Activated CD4-positive, CD25-positive, alpha-beta regulatory T cell treated with anti-CD3 and anti-CD28 coated beads, Interleukin-2, amount 50 U/mL, for 24 hours (primary cell): ENCODE measurements around the gene CEP131.
A peak's percentile ranks its signal among the peaks of the same experiment; 100 is the strongest.

Experiments
- ATAC-seq, 2 donors: fragments of 150-1000 bp; cut with Tn5 transposase; one replicate each; pipeline ENCODE4 v1.10.0; 2021; ENCODE audit warnings: mild to moderate bottlenecking in 1 of 2, moderate library complexity in 1 of 2

The CEP131 gene

DNA sequence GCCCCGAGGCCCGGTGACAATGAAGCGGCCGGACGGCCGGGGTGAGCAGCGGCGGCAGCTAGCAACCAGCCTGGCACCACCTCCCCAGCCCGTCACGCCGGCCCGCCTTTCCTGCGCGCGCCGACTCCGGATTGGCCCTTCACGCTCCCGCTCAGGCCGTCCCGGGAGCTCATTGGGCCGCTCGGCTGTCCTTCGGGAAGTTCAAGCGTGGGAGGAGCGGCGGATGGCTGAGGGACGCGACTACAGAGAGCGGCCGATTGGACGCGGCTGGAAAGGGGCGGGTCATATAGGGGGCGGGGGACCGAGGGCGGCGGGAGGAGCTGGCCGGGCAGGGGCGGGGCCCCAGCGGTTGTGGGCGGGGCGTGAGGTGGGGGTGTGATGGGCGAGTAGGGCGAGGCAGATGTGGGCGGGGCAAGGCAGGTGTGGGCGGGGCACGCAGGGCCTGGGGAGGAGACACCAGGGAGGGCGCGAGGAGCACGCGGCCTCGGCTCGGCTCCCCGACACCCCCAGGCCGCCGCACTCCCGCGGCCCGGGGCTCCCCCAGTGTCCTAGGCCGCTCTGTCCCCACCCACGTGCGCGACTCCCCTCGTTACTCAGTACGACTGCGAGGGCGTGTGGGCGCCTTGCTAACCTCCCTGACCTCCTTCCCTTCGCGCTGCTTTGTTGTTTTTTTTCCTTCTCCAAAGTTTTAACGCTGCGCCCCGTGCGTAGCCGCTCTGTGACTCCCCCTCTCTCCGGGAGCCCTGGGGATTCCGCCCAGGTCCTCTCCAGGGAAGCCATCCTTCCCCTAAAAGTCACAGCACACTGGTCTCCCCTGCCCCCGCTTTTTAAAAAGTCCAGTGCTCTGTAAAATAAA lies at the start of gene CEP131:
CEP131 (minus strand) TSS at position 60 of the 856 bp plus-strand sequence. CDS start 2,909 bp downstream, outside the sequence.
- ATAC-seq, result peak; percentile 98

DNA sequence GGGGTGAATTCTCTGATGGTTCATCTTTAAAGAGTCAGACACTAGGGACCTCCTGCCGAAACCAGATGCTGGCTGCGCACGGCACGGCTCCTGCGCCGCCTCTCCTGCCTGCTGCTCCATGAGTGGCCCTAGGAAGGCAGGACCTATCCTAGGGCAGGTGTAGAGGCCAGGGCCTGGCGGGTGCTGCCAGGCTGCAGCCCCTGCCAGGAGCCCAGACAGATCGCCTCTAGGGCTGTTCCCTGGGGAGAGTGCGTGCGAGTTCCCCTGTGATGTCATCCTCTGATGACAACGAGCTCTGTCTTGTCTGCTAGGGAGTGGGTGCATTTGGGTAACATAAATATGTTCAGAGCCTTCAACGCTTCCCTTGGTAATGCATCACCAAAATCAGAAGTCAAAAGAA lies 48.5 kb upstream of the CEP131 start:
- ATAC-seq, result no peak

DNA sequence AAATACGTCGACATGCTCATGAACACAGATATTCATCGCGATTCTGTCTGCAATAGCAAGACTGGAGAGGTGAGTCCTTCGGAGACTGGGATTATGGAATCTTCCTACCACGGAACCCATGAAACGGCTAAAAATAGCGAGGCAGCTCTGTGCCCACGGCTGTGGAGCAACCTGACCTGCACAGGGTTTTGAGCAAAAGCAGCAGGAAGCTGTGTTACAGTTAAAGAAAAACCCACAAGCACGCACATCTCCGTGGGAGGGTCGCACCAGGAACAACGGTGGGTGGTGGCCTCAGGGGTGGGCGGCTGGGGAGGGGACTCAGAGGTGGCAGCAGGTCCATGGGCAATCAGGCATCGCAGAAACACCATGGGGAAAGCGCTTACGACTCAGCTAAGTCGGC lies 47.5 kb upstream of the CEP131 start:
- ATAC-seq, result no peak

DNA sequence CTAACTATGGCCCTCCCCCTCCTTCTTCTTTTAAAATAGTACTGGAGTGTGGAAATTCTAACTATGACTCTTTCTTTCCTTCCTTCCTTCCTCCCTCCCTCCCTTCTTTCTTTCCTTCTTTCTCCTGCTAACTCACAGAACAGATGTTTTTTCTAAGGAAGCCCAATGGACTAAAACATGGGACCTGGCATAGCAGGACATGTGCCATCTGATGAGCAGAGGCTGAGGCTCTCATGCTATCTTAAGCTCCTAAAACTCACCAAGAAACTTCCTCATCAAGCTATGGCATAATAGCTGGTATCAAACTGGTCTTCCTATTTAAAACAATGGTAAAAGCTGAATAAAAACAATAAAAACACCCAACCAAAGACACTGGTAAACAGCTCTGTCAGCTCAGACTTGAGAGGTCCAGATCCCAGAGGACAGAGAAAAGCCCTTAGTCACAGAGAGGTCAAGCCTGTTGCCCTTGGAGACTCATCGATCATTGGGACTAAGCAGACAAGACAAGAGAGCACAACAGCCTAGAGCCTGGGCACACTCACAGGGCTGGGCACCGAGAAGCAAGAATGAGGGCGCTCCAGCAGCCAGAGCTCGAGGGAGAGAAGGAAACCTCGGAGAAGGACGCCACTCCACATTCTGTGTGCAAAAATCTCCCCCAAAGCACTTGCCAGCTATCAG lies 44.8 kb upstream of the CEP131 start:
- ATAC-seq, result no peak

DNA sequence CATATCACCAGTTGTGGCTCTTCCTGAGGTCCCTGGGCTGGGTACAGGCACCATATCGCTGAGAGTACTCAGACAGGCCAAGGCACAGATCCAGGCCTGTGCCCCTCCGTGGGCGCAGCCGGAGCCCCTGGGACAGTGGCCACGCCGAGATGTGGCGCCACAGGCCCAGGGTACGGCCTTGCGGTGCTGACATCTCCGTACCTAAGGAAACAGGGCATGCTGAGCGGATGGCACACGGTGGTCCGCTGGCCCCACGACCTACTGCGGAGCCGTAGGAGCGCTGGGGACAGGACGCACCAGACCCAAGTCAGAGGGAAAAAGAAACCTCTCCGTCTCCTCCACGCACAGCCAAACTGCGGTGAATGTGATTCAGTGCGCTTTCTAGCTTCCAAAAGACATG lies 42.8 kb upstream of the CEP131 start:
- ATAC-seq, result no peak

DNA sequence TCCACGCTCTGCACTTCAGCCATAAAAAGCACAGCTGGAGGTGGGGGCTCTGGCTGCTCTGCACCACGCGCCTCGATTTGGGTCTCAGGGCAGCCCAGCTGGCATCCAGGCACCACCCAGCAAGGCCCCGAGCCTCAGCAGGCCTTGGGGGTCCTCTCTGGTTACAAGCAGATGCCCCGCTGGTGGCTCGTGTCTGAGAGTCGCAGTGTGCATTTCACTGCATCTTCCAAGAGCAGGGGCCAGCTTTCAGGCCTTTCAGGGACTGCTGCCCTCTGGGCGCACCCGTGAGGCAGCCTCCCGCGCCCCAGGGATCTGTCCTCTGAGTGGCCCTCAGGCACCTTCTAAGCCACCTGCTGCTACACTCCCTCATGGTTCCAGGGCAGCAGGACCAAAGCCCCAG lies 41.9 kb upstream of the CEP131 start:
- no peak for ATAC-seq

DNA sequence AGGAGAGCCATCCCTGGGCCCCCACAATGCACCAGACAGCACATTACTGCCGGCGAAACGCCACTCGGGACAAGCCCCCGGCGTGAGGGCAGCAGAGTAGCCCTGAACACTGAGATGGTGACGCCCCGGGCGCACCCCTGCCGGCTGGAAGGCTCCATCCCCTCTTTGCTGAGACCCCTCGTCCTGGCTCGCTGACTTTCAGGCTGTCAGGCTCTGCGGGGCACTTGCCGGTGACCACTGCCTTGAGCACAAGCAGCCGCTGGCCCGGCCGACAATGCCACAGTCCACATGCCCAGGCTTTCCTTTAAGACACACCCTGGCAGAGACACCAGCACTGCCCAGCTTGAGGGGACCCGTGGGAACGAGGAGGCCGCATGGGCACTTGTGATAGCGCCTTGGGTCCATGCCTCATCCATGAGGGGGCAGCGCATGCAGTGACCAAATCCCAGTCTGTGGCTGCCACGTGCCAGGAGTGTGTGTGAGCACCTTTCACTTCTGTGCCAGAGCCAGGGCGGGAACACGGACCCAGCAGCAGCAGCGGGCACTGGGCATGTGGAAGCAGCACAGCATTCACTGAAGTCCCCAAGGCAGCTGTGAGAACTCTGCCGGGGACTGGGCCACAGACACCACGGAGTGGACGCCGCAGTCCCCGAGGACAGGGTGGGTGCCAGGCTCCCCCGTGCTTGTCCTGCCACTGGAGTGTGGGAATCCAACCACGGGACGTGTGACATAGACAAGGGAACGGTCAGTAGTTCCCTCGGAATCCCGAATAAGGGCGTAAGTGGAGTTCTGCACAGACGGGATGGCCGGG lies 40.8 kb upstream of the CEP131 start:
- ATAC-seq, result no peak

DNA sequence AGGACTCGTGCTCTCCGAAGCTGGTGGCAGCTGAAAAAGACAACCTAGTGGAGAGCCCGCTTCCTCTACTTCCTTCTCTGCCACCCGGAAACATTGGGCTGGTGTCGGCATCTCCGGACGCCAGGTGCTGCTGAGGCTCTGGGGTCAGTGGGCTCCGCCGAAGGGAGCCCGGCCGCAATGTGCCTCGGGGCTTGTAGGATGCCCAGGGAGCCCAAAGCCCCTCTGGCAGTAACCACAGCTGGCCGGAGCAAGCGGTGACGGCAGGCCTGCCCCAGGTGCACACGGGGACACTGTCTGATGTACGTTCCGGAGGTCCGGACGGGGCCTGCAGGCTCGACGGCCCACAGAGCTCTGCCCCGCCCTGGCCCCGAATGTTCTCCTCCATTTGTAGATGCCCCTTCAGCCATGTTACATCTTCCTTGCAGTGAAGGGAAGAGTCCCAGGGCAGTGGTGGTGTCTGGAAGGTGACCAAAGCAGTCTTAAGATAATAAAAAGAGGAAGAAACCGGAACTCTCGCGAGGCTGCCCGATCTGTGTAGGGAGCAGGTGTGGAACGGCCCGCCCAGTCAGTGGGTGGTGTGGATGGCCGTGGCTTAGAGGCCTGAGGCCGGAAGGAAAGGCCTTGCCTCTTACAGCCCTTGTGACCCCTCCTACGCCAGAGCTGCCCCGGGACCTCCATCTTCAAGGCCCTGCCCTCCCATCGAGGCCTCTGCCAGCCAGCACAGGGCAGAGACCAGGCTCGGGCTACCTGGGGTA lies 39.0 kb upstream of the CEP131 start:
- ATAC-seq, result no peak

DNA sequence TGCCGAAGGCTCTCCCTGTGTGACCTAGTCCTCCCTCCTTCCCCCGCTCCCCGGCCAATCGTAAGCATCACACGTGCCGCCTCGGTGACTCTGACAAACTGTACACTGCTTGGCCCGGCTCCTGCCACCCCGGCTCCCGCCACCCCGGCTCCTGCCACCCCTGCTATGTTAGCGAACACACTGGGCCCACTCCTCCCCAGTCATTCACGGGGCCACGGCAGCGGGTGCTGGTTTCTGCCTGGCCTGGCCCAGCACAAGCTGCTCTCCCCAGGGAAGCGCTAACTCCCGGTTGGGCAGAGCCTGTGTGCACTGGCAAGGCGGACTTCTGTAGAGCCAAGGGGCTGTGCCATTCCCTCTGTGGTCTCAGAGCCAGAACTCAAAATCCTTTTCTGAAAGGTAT lies 38.3 kb upstream of the CEP131 start:
- no peak for ATAC-seq

DNA sequence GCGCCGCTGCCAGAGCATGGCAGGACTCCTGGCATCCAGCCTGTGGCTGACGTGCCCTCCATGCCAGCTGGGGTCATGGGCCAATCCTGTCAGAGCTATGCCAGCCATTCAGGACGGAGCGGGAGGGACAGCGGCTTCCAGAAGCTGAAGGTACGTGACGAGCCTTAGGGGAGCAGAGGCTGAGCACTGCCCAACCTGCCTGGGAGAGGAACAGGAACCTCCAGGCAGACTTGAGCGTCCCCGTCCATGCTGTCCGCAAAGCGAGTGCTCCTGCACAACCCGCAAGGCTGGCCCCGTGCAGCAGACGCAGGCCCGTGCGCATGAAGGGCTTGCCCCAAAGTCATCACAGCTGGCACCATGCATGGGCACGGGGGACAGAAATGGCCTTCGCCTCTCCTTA lies 37.9 kb upstream of the CEP131 start:
- no peak for ATAC-seq

DNA sequence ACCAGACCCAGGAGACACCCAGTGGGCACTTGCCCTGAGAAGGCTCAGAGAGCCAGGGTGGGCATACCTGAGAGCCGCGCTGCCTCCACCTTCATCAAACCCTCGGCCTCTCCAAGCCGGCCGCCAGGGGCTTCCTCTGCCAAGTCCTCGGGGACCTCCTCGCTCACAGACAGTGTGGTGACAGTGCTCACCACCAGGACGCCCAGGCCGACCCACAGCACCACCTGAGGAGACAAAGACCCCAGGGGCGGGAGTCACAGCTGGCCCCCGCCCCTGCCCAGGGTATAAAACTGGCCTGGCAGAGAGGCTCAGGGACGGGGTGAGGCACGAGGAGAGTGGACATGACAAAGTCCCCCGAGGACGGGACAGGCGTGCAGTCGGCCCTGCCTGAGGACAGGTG lies 37.4 kb upstream of the CEP131 start:
- no peak for ATAC-seq

DNA sequence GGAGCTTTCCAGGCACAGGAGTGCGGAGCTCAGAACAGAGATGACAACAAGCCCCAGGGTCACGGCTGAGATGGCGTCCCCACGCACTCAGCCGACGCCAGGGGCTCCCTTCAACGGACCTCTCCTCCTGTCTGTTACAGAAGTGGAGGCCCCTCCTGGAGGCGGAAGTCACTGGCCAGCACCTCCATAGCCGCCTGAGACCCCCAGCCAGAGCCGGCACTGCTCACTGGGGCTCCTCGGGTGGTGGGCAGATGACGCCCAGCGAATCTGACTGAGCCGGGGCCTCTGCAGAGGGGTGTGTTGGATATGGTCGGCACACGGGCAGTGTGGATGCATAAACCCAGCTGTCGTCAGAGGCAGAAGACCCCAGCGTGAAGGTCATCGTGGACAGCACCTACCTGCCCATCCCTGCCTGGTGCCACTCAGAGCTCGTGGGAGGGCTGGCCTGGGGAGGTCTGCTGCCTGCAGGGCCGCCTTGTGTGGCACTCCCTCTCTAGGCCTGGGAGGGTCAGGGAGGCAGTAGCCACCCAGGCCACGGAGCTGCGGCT lies 36.4 kb upstream of the CEP131 start:
- no peak for ATAC-seq

DNA sequence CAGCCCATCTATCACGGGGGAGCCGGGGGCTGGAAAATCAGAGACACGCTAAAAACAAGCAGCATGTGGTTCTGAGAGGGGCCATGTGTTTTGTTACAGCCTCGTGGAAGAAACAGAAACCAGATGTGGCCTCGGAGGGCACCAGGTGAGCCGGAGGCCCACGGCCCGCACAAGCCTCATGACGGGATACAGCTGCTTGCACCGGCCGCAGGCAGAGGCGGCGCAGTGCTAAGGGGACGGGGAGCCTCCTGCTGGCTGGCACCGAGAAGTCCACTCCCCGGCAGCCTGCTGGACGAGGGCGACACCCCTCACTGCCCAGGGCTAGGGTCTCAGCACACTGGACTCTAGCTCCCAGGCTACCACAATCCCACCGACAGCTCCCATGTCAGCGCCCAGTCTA lies 35.5 kb upstream of the CEP131 start:
- ATAC-seq, result no peak

DNA sequence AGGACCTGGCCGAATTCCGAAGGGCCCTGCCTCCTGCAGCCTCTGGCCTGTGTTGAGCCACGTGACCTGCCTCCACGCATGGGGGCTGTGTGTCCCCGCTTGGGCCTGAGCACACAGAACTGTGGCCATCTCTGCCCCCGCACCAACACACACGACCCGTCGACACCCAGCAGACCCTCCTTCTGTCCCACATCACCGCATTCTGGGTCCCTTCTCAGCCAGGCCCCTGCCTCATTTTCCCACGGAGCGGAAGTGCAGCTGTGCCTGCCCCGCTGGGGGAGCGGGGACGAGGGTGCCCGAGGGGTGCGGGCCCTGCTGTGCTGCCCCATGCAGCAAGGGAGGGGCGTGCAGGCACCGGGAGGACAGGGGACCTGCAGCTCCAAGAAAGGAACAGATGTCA lies 34.8 kb upstream of the CEP131 start:
- ATAC-seq, result no peak

DNA sequence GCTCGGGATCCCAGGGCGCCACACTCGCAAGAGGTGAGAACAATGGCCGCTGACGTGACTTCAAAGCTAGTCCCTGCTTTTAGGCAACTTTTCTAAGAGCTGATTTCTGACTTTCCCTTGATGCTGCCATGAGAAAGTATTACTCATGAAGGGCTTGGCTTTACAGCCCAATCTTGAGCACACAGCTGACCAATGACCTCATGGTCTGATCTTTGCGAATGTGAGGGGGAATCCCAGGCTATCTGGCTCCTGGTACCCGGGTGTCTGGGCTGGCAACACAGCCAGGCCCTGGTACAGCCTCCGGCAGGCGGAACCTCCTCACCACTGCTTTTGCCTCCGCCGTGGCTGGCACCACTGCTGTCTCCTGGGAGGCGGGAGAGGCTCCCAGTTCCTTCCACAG lies 33.9 kb upstream of the CEP131 start:
- no peak for ATAC-seq

DNA sequence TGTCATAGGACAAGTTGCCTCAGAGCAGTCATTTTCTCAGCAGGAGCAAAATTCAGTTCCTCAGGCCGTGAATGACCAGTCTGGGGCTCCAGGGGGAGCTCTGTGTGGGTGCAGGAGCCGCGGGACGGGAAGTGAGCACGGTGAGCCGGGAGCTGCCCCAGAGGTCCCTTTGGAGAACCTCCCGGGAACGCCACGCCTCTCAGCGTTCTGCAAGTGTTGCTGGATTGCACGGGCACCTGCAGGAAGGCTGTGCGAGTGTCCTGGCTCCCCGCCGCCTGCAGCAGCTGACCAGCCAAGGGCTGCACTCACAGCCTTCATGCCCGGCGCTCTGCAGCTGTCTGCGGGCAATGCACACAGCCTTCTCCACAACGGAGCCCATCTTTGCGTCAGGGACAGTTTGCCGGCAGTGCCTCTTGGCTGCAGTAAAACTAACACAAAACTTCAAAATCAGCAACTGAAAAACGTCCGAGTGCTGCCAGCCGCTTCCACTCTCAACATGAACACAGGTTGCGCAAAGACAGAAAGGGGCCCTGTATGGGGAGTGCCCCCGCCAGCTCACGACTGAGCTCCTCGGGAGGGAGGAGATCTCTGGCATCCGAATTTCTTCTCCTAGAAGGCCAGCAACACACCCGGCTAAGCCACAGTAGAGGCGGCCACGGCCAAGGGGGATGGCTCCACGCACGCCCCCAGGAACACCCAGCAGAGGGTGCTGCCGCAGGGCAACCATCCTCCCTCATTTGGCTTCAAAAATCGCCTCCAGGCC lies 32.4 kb upstream of the CEP131 start:
- ATAC-seq, result no peak

DNA sequence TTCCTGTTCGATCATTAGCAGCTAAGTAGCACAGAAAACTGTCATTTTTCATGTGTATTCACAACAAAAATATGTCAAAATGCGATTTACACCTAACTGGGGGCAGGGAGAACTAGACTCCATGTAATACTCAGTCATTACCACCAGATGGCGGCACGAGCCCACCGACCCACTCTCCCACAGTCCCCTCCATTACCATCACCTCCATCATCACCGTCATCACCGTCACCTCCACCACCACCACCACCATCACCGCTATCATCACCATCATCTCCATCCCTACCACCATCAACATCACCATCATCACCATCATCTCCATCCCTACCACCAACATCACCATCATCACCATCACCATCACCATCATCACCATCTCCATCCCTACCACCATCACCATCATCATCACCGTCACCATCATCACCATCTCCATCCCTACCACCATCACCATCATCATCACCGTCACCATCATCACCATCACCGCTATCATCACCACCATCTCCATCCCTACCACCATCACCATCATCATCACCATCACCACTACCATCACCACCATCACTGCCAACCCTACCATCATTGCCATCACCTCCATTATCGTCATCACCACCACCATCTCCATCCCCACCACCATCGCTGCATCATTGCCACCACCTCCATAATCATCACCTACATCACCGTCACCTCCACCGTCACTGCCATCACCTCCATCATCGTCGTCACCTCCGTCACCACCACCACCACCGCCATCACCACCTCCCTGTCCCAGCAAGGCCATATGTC lies 30.8 kb upstream of the CEP131 start:
- ATAC-seq, result peak; percentile 76 to 84

DNA sequence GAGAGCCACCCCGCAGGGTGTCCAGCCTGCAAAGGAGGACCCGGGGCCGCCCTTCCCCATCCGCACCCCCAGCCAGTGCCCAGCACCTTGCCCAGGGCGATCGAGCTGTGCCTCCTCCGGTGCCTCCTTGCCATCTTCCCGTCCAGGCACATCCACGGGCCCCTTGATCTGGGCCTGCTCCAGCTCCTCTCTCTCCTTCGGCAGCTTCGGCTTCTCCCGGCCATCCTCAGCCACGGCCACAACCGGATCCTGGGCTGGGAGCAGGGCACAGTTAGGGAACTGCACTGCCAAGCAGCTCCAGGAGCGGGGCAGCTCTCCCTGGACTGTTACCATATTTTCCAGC lies 30.2 kb upstream of the CEP131 start:
- no peak for ATAC-seq

DNA sequence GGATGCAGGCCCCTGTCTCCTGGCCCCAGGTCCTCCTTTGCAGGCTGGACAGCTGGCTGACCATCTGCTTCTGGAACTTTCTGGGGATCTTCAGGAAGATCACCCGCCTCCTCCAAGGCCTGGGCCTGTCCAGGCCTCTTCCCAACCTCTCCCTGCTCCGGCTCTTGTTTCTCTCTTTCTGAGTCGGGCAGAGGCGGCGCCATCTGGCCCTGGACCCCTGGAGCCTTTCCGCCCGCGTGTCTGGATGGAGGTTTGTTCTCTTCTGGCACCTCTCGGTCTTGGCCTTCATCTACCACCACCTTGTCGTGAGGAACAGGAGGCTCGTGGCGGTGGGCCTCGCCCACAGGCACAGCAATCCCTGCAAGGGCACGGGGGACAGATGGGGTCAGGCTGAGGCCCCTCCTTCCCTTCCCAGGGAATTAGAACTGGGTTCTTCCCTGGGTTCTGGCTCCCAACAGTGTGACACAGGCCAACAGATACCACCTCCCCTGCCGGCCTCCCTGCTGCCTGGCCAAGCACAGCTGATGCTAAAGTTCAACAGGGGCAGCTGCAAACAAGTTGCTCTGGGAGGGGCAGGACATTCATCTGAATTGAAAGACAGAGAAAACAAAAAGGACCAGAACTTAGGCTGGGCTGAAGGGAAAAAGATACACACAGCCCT lies 29.7 kb upstream of the CEP131 start:
- ATAC-seq, result no peak

DNA sequence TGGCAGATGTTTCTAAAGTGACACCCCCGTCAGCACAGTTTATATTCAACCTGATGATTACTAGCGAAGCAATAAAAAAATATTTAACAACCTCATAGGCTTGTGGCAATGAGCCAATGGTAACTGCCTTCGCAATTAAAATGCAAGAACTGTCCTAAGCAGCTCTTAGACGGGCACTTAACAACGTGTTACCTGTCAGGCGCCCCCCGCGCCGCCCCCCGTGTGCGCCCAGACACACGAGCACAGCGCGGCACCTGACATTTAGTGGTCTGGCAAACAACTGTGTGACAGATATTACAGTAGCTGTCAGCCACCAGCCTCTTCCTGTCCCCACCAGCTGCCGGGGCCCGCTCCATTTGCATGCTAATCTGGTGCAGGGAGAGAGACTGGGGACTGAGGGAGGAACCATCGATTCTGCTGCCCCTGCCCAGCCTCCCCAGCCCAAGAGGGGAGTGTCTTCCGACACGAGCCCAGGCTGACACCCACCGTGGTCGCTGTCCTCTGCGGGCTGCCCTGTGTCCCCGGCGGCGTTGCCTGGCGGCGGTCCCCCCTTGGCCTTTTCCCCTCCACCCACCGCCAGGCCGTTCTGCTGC lies 29.0 kb upstream of the CEP131 start:
- no peak for ATAC-seq
